HepG2 (cell line): ENCODE results near the gene APOA1. TPM values are rescaled to one million over a fixed set of nuclear protein-coding genes. Genes with fewer than 3 reads are reported as not detected.

Source experiments
- ARID2 ChIP-seq: sonication (generic); formaldehyde crosslinking; IDR thresholded peaks from 2 replicates; pipeline ENCODE4 v1.8.1; 2022; ENCODE audit warnings: mild to moderate bottlenecking, missing genetic modification reagents, borderline replicate concordance
- ELF1 ChIP-seq: sonication (generic); formaldehyde crosslinking; IDR thresholded peaks from 2 replicates; pipeline ENCODE4 v1.4.0; 2020; ENCODE audit warnings: missing genetic modification reagents
- HMG20B ChIP-seq: conservative IDR thresholded peaks from 2 replicates; pipeline ENCODE4 v1.6.1; 2016; ENCODE audit warnings: missing genetic modification reagents, missing compliant biosample characterization
- HNRNPK ChIP-seq: fragments of 200-400 bp; formaldehyde crosslinking; IDR thresholded peaks from 2 replicates; pipeline ENCODE4 v1.6.1; 2018; ENCODE audit warnings: low read length, low read depth, moderate library complexity, mild to moderate bottlenecking; ENCODE audit not compliant: poor library complexity, severe bottlenecking
- IRF9 ChIP-seq: sonication (generic); formaldehyde crosslinking; IDR thresholded peaks from 2 replicates; pipeline ENCODE4 v1.8.0; 2022; ENCODE audit warnings: missing genetic modification reagents, mild to moderate bottlenecking, borderline replicate concordance
- NFYC ChIP-seq: IDR thresholded peaks from 2 replicates; pipeline ENCODE4 v1.6.1; 2016; ENCODE audit warnings: missing genetic modification reagents, missing compliant biosample characterization
- NR2C2 ChIP-seq: sonication (generic); formaldehyde crosslinking; IDR thresholded peaks from 2 replicates; pipeline ENCODE4 v1.4.0; 2020; ENCODE audit warnings: missing genetic modification reagents, mild to moderate bottlenecking, moderate library complexity, borderline replicate concordance
- RXRB ChIP-seq: IDR thresholded peaks from 2 replicates; pipeline ENCODE4 v1.6.1; 2016; ENCODE audit warnings: borderline replicate concordance, missing genetic modification reagents, missing compliant biosample characterization
- SRSF4 ChIP-seq: fragments of 200-400 bp; formaldehyde crosslinking; IDR thresholded peaks from one replicate; pipeline ENCODE4 v1.6.1; 2018; ENCODE audit warnings: mild to moderate bottlenecking, low read depth, low read length, moderate library complexity; ENCODE audit not compliant: poor library complexity, severe bottlenecking
- TARDBP ChIP-seq: sonication (generic); formaldehyde crosslinking; IDR thresholded peaks from 2 replicates; pipeline ENCODE4 v1.8.0; 2022; ENCODE audit warnings: mild to moderate bottlenecking, missing genetic modification reagents
- TCF7L2 ChIP-seq: IDR thresholded peaks from 2 replicates; pipeline ENCODE4 v1.6.1; 2011; ENCODE audit warnings: mild to moderate bottlenecking, low read depth, low read length, moderate library complexity
- TFAP4 ChIP-seq: sonication (generic); IDR thresholded peaks from 2 replicates; pipeline ENCODE4 v1.6.1; 2016; ENCODE audit warnings: low read depth, borderline replicate concordance
- THAP8 ChIP-seq: sonication (generic); formaldehyde crosslinking; IDR thresholded peaks from 2 replicates; pipeline ENCODE4 v1.5.1; 2020; ENCODE audit warnings: missing genetic modification reagents, mild to moderate bottlenecking, borderline replicate concordance
- USF2 ChIP-seq, 2 experiments: sonication (generic) in 1 of 2; formaldehyde crosslinking in 1 of 2; IDR thresholded peaks; 2 replicates each; pipeline versions ENCODE4 v1.5.1 to v1.6.1; 2011 to 2020; ENCODE audit warnings: borderline replicate concordance in 1 of 2, low read depth in 1 of 2, low read length in 1 of 2, mild to moderate bottlenecking in 1 of 2, missing genetic modification reagents in 1 of 2, moderate library complexity in 1 of 2
- ZBTB37 ChIP-seq: sonication (generic); formaldehyde crosslinking; IDR thresholded peaks from 2 replicates; pipeline ENCODE4 v1.4.0; 2020; ENCODE audit warnings: mild to moderate bottlenecking, missing genetic modification reagents
- ZNF20 ChIP-seq: sonication (generic); formaldehyde crosslinking; IDR thresholded peaks from 2 replicates; pipeline ENCODE4 v1.4.0; 2020; ENCODE audit warnings: mild to moderate bottlenecking, moderate library complexity, missing genetic modification reagents
- ZNF3 ChIP-seq: IDR thresholded peaks from 2 replicates; pipeline ENCODE4 v1.7.0; 2017; ENCODE audit warnings: inconsistent platforms
- ZNF552 ChIP-seq: sonication (generic); formaldehyde crosslinking; IDR thresholded peaks from 2 replicates; pipeline ENCODE4 v1.9.0; 2022; ENCODE audit warnings: missing genetic modification reagents, mild to moderate bottlenecking, borderline replicate concordance
- ZNF589 ChIP-seq: sonication (generic); formaldehyde crosslinking; conservative IDR thresholded peaks from 2 replicates; pipeline ENCODE4 v1.8.0; 2022; ENCODE audit warnings: mild to moderate bottlenecking, moderate library complexity, missing genetic modification reagents
- ZNF597 ChIP-seq: sonication (generic); formaldehyde crosslinking; IDR thresholded peaks from 2 replicates; pipeline ENCODE4 v1.5.0; 2020; ENCODE audit warnings: missing genetic modification reagents
- polyA plus RNA-seq, 8 experiments: library from polyadenylated mRNA; depleted of rRNA in 3 of 8; stranded (reverse) in 7 of 8; unstranded in 1 of 8; fragments of >200 nt; fragmentation: Illumina TruSeq in 4 of 8; extraction: Trizol in 4 of 8; gene quantifications; 2 replicates each; pipeline versions ENCODE4 v1.2.1 to v1.2.3, GENCODE V29; 2011 to 2016; ENCODE audit warnings: low read depth in 4 of 8, missing spikeins in 1 of 8, mixed read lengths in 1 of 8; ENCODE audit not compliant: insufficient read depth in 1 of 8
- total RNA-seq, 5 experiments: library from RNA; depleted of rRNA; stranded (reverse); fragments of >200 nt; fragmentation: Illumina TruSeq; extraction: Trizol; gene quantifications; 2 replicates each; pipeline ENCODE4 v1.2.3, GENCODE V29; 2016; ENCODE audit warnings: low read depth in 1 of 5

Gene APOA1
- total and polyA plus RNA-seq, 2 of the 13 experiments (the other 11 are each of a cell fraction or from before 2014, with no cell fraction given) = 1,973 to 5,485 TPM

GRCh38 chr11:116840746-116841296 is 3.4 kb upstream of the APOA1 start (continued):
- TF ChIP-seq ZNF589 (CRISPR knock-in tag) (no peak), TARDBP (CRISPR knock-in tag) (peak; percentile 28; the same call in 1 of the 2 replicates), ZNF3 (CRISPR knock-in tag) (no peak), TCF7L2 (no peak), ZNF597 (CRISPR knock-in tag) (no peak), ARID2 (no peak), NR2C2 (CRISPR knock-in tag) (peak; percentile 25; the same call in 1 of the 2 replicates), HNRNPK (no peak), SRSF4 (no peak), IRF9 (CRISPR knock-in tag) (no peak), ZNF20 (CRISPR knock-in tag) (no peak), ZBTB37 (CRISPR knock-in tag) (no peak), THAP8 (CRISPR knock-in tag) (no peak), NFYC (no peak), ELF1 (CRISPR knock-in tag) (no peak), USF2 (IDR thresholded peaks at IDR 0.05; ENCODE audit: low read depth, low read length) (0 out of 2 replicates have a peak, but pooled peaks have one; percentile 16), USF2 (CRISPR knock-in tag; IDR thresholded peaks at IDR 0.05; ENCODE audit: borderline replicate concordance) (no peak), TFAP4 (no peak; the same call in 1 of the 2 replicates), HMG20B (CRISPR knock-in tag) (no peak), ZNF552 (no peak), RXRB (0 out of 2 replicates have a peak, but pooled peaks have one; percentile 24)
